RWPE1 (cell line): ENCODE data around the gene CHRNA7.

Experiments used
- CTCF ChIA-PET: fragments of 350-600 bp; sonication (Branson Sonifier 250); formaldehyde crosslinking; extraction: SDS; loops from one replicate; lab custom pipeline; 2021; lab: Yijun Ruan, JAX
- POLR2A ChIA-PET: fragments of 400-600 bp; formaldehyde crosslinking; extraction: SDS; loops from one replicate; lab custom pipeline; 2020; ENCODE audit warnings: antibody characterized with exemption; ENCODE audit not compliant: low non-redundant PET; lab: Yijun Ruan, JAX
- DNase-seq: peaks from one replicate; pipeline ENCODE4 v3.0.0; 2012; ENCODE audit warnings: low spot score
- H3K27ac ChIP-seq: fragments of 450-650 bp; 2 replicates; pipeline ENCODE4 v1.5.1; 2017
- CTCF ChIP-seq: fragments of 450-650 bp; conservative IDR thresholded peaks from 2 replicates; pipeline ENCODE4 v1.5.1; 2017; ENCODE audit warnings: low read depth, mild to moderate bottlenecking

The CHRNA7 gene

GRCh38 chr15:32104061-32104995 lies 74.0 kb downstream of the CHRNA7 start:
- POLR2A ChIA-PET: no interaction called here

GRCh38 chr15:32105258-32106241 lies 75.2 kb downstream of the CHRNA7 start:
- no peak for TF ChIP-seq CTCF
- POLR2A ChIA-PET: no interaction called here
- CTCF ChIA-PET: interaction anchor here (0.8 kb wide), 1 partner anchor 77 kb away, joined by 4 read pairs; no protein-coding TSS in a partner anchor
- H3K27ac ChIP-seq: no peak overlapping the region
- DNase-seq: no peak

More at GRCh38 chr15:32104061-32104995, 74.0 kb downstream of the CHRNA7 start:
- H3K27ac ChIP-seq: no peak overlapping the region
- CTCF ChIA-PET: no interaction called here
- TF ChIP-seq CTCF: no peak
- no peak for DNase-seq

- H3K27ac ChIP-seq: no peak overlapping the region
- POLR2A ChIA-PET: no interaction called here
- TF ChIP-seq CTCF: no peak
- CTCF ChIA-PET: interaction anchor here (0.8 kb wide), 1 partner anchor 78 kb away, joined by 4 read pairs; no protein-coding TSS in a partner anchor
- DNase-seq: no peak
Measured at GRCh38 chr15:32106401-32107381, 76.4 kb downstream of the CHRNA7 start.

- TF ChIP-seq CTCF: no peak
- POLR2A ChIA-PET: no interaction called here
- DNase-seq: no peak
- CTCF ChIA-PET: no interaction called here
- H3K27ac ChIP-seq: no peak overlapping the region
Measured at GRCh38 chr15:32107477-32108080, 77.3 kb downstream of the CHRNA7 start.

- no peak for TF ChIP-seq CTCF
- ChIA-PET CTCF (no interaction called here), POLR2A (no interaction called here)
- no peak overlapping the region for H3K27ac ChIP-seq
- DNase-seq: no peak
Measured at GRCh38 chr15:32108661-32109060, 78.3 kb downstream of the CHRNA7 start.
